CD4-positive, alpha-beta T cell treated with Interleukin-2 at 100 ng/mL for 4 hours (primary cell): Measurements from ENCODE around the gene SLC27A1.
"Not testable (repeated sequence)": the region's sequence is repeated elsewhere in the genome, so short reads cannot be mapped to it uniquely, and the experiment has no call there.

Experiments
- DNase-seq: peaks from one replicate; pipeline ENCODE4 v3.0.0-alpha.2; 2020; ENCODE audit warnings: low spot score

SLC27A1 gene

DNA sequence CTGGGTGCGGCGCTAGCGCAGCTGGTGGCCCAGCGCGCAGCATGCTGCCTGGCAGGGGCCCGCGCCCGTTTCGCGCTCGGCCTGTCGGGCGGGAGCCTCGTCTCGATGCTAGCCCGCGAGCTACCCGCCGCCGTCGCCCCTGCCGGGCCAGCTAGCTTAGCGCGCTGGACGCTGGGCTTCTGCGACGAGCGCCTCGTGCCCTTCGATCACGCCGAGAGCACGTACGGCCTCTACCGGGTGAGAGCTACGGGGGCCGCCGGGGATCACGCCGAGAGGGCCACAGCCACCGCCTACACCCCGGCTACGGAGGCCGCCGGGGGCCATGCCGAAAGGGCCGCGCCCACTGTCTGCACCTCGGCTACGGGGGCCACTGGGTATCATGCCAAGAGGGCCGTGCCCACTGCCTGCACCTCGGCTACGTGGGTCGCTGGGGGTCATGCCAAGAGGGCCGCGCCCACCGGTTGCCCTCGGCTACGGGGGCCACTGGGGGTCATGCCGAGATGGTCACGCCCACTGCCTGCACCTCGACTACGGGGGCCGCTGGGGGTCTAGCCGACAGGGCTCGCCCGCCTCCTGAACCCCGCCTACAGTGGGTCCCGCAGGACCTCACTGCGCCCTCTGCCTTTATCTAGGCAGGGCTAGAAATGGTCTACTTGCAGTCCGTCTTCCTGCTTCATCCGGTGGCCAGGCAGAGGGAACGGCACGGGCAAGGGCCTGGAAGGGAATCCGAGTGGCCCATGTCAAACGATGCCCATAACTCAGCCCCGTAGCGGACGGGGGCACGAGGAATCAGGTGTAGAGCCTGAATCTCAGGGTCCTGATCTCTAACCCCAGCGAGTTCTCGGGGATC lies 41.6 kb downstream of the SLC27A1 start:
- peak; percentile 90 for DNase-seq

- no peak for DNase-seq
Measured at GRCh38 chr19:17512574-17512939, 42.2 kb downstream of the SLC27A1 start.

DNA sequence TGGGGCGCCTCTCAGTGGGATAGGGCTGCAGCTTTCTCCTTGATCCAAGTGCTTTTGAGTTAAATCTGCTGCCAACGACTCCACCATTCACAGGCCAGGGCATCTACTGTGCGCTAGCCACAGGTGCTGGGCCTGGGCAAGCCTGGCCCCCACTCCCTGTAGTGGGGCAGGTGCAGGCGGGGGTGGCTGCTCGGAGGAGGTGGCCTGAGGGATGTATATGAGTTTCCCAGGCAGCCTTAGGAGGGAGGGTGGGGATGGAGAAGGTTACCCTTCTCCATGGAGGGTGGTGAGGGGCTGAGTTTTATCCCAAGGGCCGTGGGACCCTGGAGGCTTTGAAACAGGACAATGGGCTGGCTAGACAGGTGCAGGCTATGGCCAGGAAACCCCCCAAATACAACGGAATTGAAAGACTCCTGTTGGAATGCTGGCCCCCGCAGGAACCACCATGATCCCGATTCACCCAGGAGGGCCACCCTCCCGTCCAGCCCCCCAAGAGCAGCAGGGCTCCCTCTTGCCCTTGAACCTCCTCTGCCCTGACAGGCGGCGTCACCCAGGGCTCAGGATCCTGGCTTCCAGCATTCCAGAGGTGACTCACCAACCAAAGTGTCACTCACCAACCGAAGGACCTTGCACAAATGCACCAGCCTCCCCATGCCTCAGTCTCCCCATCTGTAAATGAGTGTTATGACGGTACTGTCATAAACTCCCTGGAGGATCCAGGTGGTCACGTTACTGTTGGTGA lies 45.3 kb downstream of the SLC27A1 start:
- DNase-seq = no peak

DNA sequence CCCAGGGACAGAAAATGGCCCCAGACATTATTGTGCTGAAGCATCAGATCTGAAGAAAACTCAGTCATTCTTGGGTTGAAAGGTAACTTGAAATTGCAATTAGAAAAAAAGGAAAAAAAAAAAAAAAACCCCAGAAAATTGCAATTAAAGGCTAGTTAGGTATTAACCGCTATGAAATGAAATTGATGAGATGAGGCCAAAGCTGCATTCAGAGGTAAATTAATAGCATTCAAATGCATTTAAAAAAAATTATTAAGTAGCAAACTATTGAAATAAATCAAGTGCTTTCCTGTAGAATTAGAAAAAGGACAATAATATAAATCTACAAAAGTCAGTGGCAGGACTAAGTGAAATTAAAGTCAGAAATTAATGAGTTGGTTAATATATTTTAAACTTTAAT lies 47.6 kb downstream of the SLC27A1 start:
- DNase-seq = no peak

GRCh38 chr19:17518654-17519053 lies 48.3 kb downstream of the SLC27A1 start:
- DNase-seq = not testable (repeated sequence)

DNA sequence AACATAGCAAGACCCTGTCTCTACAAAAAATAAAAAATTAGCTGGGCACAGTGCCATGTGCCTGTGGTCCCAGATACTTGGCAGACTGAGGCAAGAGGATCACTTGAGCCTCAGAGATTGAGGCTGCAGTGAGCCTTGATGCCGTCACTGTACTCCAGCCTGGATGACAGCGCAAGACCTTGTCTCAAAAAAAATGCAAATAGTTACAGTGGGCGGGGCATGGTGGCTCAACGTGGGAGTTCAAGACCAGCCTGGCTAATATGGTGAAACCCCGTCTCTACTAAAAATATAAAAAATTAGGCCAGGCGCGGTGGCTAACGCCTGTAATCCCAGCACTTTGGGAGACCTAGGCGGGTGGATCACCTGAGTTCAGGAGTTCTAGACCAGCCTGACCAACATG lies 49.6 kb downstream of the SLC27A1 start:
- no peak for DNase-seq

- no peak for DNase-seq
Measured at GRCh38 chr19:17520865-17521264, 50.5 kb downstream of the SLC27A1 start.

GRCh38 chr19:17522988-17523872 lies 52.9 kb downstream of the SLC27A1 start:
- peak; percentile 43 for DNase-seq

DNA sequence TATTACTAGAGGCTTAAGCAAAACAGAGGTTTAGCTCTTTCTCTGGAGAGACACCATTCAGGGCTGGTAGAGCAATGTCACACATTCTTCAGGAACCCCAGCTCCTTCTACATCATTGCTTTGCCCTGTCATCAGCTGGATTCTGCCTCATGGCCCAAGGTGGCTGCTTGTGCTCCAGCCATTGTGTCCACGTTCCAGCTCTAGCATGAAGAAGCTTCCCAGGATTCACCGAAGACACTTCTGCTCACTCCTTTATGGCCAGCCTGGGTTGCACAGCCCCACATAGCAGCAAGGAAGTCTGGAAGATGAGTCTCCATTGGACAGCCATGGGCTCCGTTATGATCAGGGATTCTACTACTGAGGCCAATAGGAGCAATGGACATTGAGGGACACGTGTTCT lies 54.3 kb downstream of the SLC27A1 start:
- DNase-seq = no peak

DNA sequence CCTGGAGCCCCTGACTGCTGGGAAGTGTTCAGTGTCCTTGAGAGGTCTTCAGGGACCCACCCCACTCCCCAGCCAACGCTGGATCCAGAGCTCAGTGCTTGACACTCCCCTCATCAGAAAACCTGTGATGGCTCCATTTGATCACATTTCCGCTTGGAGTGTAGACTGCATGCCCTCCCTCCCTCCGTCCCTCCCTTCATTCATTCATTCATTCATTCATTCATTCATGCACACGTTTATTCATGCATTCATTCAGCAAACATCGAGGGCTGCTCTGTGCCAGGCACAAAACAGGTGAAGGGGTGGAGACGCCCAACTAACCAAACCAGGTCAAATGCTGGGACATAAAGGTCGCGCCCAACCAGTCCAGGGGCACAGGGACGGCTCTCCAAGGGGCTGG lies 54.8 kb downstream of the SLC27A1 start:
- DNase-seq = no peak

- no peak for DNase-seq
Measured at GRCh38 chr19:17526922-17527321, 56.6 kb downstream of the SLC27A1 start.

GRCh38 chr19:17527326-17527725 lies 57.0 kb downstream of the SLC27A1 start:
- DNase-seq = no peak

DNA sequence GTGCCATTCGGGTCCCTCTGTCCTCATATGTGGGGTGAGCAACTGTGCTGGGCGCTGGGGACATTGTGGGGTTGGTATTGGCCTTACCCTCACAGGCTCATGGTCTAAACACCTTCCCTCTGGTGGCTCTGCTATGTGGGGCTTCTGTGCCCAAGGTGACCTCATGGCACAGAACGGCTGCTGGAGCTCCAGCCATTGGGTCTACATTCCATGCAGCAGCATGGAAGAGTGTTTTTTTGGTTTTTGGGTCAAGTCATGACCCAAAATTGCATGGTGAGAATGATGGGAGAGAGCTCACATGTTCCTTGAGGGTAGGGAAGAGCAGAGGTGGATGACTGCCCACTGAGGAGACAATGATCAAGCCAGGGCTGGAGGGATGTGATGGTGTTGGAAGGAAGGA lies 58.3 kb downstream of the SLC27A1 start:
- no peak for DNase-seq

- no peak for DNase-seq
Measured at GRCh38 chr19:17529239-17530158, 59.2 kb downstream of the SLC27A1 start.

- DNase-seq = no peak
Measured at GRCh38 chr19:17530586-17530985, 60.3 kb downstream of the SLC27A1 start.

DNA sequence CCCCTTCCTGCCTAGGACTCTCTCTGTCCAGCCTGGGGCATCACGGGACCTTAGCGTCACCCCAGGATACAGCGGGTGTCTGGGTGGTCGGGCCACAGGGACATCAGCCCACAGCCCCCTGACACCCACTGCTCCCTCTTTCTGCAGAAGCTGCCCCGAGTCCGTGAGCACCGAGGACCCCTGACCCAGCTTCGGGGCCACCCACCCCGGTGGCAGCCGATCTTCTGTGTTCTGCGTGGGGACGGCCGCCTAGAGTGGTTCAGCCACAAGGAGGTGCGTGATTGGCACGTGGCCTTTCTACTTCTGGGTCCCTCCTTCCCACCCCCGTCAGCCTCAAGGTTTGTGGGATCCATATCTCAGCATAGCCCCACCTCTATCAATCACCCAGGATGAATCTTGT lies 61.8 kb downstream of the SLC27A1 start:
- DNase-seq = no peak

GRCh38 chr19:17532557-17532956 lies 62.2 kb downstream of the SLC27A1 start:
- no peak for DNase-seq

- DNase-seq = no peak
Measured at GRCh38 chr19:17534767-17535166, 64.4 kb downstream of the SLC27A1 start.

DNA sequence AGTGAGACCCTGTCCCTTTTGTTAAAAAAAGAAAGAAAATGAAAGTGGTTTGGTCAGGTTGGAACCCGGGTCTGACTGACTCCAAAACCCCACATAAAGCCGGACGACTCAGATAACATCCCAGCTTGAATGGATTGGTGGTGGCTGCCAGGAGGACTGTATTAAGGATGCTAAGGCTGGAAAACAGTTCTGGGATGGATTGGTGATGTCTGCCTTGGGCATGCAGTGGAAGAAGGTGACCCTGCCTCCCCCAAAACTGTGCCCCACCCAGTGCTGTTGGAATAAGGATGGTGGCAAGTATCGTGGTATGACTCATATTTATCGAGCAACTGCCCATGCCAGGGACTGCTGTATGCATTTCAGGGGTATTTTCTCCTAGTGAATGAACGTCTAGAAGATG lies 66.6 kb downstream of the SLC27A1 start:
- DNase-seq = no peak

DNA sequence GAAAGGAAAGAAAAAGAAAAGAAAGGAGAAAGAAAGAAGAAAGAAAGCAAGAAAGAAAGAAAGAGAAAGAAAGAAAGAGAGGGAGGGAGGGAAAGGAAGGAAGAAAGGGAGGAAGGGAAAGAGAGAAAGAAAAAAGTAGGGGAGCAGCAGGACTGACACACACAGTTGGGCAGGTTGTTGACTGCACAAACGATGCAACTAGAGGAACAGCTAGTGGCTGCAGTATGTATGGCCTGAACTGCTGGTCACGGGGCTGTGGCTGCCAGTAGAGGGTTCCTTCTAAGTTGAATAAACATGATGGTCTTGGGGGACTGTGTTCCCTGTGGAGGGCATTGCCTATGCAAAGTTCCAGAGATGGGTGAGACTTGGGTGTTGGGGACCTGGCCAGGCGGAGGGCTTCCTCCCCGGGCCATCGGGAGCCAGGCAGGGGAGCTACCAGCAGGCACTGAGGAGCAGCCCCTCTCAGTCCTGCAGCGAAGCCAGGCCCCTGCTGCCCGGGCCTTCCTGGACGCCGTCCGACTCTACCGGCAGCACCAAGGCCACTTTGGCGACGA lies 68.4 kb downstream of the SLC27A1 start:
- DNase-seq = no peak
